Measurements from ENCODE around the gene AKR1C1. TPM values are rescaled to one million over a fixed set of nuclear protein-coding genes. Genes with fewer than 3 reads are reported as not detected.
"Not testable (repeated sequence)": the region's sequence is repeated elsewhere in the genome, so short reads cannot be mapped to it uniquely, and the experiment has no call there.

The AKR1C1 gene
- total and polyA plus RNA-seq, 9 of the 15 experiments (the other 6 are each of a cell fraction or from before 2014, with no cell fraction given): 43.5 to 180 (median 82.4) TPM

DNA sequence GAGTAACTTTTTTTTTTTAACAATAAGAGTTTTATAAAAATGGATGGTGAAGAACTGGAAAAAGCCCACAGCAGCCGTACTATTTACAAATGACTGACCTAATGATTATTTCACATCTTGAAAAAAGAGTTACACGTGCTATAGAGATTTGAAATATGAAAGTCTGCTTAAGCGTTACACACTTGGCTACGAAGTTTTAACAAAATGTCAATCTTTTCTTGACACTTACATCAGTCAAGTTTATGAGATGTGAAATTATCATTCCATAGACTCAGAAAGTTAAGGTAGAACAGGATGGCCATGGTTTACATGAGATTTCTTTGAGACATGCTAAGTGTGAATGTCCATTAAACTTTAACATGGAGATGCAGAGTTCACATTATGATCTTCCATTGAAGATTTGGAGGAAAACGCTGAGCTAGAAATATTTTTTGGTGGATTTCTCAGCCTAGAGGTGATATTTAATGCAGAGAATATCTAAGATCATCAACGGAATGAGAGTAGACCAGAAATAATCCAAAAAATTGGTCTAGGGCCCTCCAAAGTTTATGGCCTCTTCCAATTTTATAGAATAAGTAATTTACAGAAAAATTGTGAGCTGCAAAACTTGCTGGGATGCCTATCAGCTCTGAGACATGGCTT lies 24.9 kb downstream of the AKR1C1 start:
- not testable (repeated sequence) for ATAC-seq

GRCh38 chr10:4990217-4990616 lies 27.0 kb downstream of the AKR1C1 start:
- Histone ChIP-seq H3K9me1 (ENCODE audit: control insufficient read depth, insufficient read depth, low read length) (no peaks in the 10 kb centered on the region), H4K20me1 (replicated peaks; ENCODE audit: control insufficient read depth, insufficient read depth, low read length) (no peaks in the 10 kb centered on the region), H2AFZ (ENCODE audit: low read depth, low read length) (no peak overlapping the region), H3K36me3 (ENCODE audit: control insufficient read depth, insufficient read depth, low read length) (peaks cover 7% of the 10 kb centered on the region; the same call in 1 of the 3 replicates), H3K4me2 (ENCODE audit: insufficient read depth, low read length) (no peak overlapping the region), H3K27me3 (ENCODE audit: control insufficient read depth in 2 of 2, insufficient read depth in 2 of 2, low read length in 2 of 2) (no peaks in the 10 kb centered on the region), H3K9me3 (replicated peaks; ENCODE audit: control insufficient read depth, insufficient read depth, low read depth, low read length) (no peaks in the 10 kb centered on the region; the same call in 1 of the 2 replicates), H3K4me1 (replicated peaks in 1 of 2; ENCODE audit: control insufficient read depth in 2 of 2, insufficient read depth in 2 of 2, low read length in 2 of 2) (no peaks in the 10 kb centered on the region), H3K27ac (ENCODE audit: extremely low read depth, low read depth, low read length) (no peak overlapping the region), H3K79me2 (ENCODE audit: control insufficient read depth, insufficient read depth, low read length) (no peaks in the 10 kb centered on the region), H3K4me3 (no peak overlapping the region), H3K9ac (ENCODE audit: insufficient read depth in 1 of 2, low read depth in 2 of 2, low read length in 2 of 2) (no peak overlapping the region)
- DNase-seq (ENCODE audit: extremely low read depth in 1 of 4, low spot score in 3 of 4) (no peak), FAIRE-seq (no peak), ATAC-seq (no peak)
- in situ Hi-C loops (cut with MboI): no loop called here
- intact Hi-C loops (cut with micrococcal nuclease): no loop called here
- WGBS (ENCODE audit: insufficient coverage, low coverage, missing lambda C conversion rate): 87% methylated on average over 2 of the region's 2 CpGs
- ChIA-PET CTCF (ENCODE audit: low intra/inter-chr PET ratio) (no interaction called here), POLR2A (no interaction called here)
- BruUV-seq (replicated peaks): no TSS peak
- no peak for TF ChIP-seq ZNF75A (CRISPR knock-in tag; IDR thresholded peaks at IDR 0.05)
- no peak for TF ChIP-seq HLTF (IDR thresholded peaks at IDR 0.05)
- no peak for TF ChIP-seq BRD4 (IDR thresholded peaks at IDR 0.05)
- TF ChIP-seq ZBTB7A (IDR thresholded peaks at IDR 0.05; ENCODE audit: borderline replicate concordance, control insufficient read depth, low read depth, low read length): no peak
- no peak for TF ChIP-seq TEAD4 (IDR thresholded peaks at IDR 0.05; ENCODE audit: low read length)
- TF ChIP-seq TEAD4 (CRISPR knock-in tag; IDR thresholded peaks at IDR 0.05; ENCODE audit: borderline replicate concordance): no peak
- TF ChIP-seq ZNF79 (CRISPR knock-in tag; IDR thresholded peaks at IDR 0.05; ENCODE audit: low read depth): no peak
- no peak for TF ChIP-seq EP400 (IDR thresholded peaks at IDR 0.05)
- TF ChIP-seq ZNF133 (CRISPR knock-in tag; IDR thresholded peaks at IDR 0.05): no peak
- no peak for TF ChIP-seq HDGF (IDR thresholded peaks at IDR 0.05)
- TF ChIP-seq HDAC1 (IDR thresholded peaks at IDR 0.05): no peak
- no peak for TF ChIP-seq CBX3 (IDR thresholded peaks at IDR 0.05; ENCODE audit: borderline replicate concordance in 1 of 2, low read length in 2 of 2)
- no peak for TF ChIP-seq OTX1 (CRISPR knock-in tag; IDR thresholded peaks at IDR 0.05)
- no peak for TF ChIP-seq CBX2 (IDR thresholded peaks at IDR 0.05; ENCODE audit: insufficient read depth, low read length, poor library complexity, severe bottlenecking)
- no peak for TF ChIP-seq POLR2B (IDR thresholded peaks at IDR 0.05; ENCODE audit: low read depth, partially characterized antibody)
- TF ChIP-seq HBP1 (CRISPR knock-in tag; IDR thresholded peaks at IDR 0.05): no peak

More for the DNA sequence above, 24.9 kb downstream of the AKR1C1 start:
- 77% methylated on average over 6 of the region's 6 CpGs for WGBS (ENCODE audit: insufficient coverage, low coverage, missing lambda C conversion rate)
- FAIRE-seq; H3K4me3 ChIP-seq; in situ Hi-C loops (cut with MboI); H3K9me3 ChIP-seq (replicated peaks; ENCODE audit: control insufficient read depth, insufficient read depth, low read depth, low read length); H3K27me3 ChIP-seq (ENCODE audit: control insufficient read depth in 2 of 2, insufficient read depth in 2 of 2, low read length in 2 of 2); H4K20me1 ChIP-seq (replicated peaks; ENCODE audit: control insufficient read depth, insufficient read depth, low read length); H3K9me1 ChIP-seq (ENCODE audit: control insufficient read depth, insufficient read depth, low read length); H3K4me1 ChIP-seq (replicated peaks in 1 of 2; ENCODE audit: control insufficient read depth in 2 of 2, insufficient read depth in 2 of 2, low read length in 2 of 2); H3K9ac ChIP-seq (ENCODE audit: insufficient read depth in 1 of 2, low read depth in 2 of 2, low read length in 2 of 2); H2AFZ ChIP-seq (ENCODE audit: low read depth, low read length); DNase-seq (ENCODE audit: extremely low read depth in 1 of 4, low spot score in 3 of 4); BruUV-seq (replicated peaks); CTCF ChIA-PET (ENCODE audit: low intra/inter-chr PET ratio); H3K36me3 ChIP-seq (ENCODE audit: control insufficient read depth, insufficient read depth, low read length); H3K4me2 ChIP-seq (ENCODE audit: insufficient read depth, low read length); H3K27ac ChIP-seq (ENCODE audit: extremely low read depth, low read depth, low read length); H3K79me2 ChIP-seq (ENCODE audit: control insufficient read depth, insufficient read depth, low read length); POLR2A ChIA-PET: not testable (repeated sequence)
- intact Hi-C loops (cut with micrococcal nuclease): loop anchor here (10.0 kb wide), 1 partner anchor 447 kb away; no protein-coding TSS in a partner anchor
